IPS-NIHi7 (cell line): Measurements from ENCODE around the gene CTXN1.
"Not testable (repeated sequence)": the region's sequence is repeated elsewhere in the genome, so short reads cannot be mapped to it uniquely, and the experiment has no call there.

Experiments used
- DNase-seq: peaks from one replicate; pipeline ENCODE4 v3.0.0; 2012; ENCODE audit warnings: mixed read lengths; ENCODE audit errors: extremely low spot score

Gene CTXN1

DNA sequence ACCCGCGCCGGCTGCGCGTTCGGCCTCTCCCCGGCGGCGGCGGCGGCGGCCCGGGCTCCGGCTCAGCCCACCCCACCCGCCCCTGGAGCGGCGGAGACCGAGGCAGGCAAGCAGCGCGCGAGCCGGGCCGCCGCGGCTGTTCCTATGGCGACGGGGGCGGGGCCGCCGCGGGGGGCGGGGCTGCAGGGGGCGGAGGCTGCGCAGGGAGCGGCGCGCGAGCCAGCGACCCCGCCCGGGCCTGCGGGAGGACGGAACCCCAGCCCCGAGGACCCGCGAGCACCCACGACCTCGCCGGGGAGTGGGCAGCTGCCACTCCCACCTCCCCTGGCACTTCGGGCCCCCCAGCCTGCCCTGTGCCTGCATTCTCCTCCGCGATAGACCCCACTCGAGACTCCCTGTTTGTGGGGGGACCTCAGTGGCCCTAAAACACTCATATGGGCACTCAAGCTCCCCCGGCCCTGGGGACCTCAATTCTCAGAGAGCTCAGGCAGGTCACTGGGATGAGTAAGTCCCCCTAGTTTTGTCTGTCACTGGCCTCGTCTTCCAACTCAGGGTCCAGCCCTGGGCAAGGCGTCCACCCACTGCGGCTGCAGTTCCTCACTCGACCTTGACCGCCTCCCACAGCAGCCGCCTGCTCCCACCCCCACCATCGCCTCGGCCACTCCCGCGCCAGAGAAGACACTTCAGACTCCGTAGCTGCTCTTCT, at the start of gene CTXN1:
Gene CTXN1, minus strand, starts transcription at position 115 of the 706 bp plus-strand sequence. CDS start 597 bp downstream, outside the sequence.
- peak; percentile 87 for DNase-seq

- no peak for DNase-seq
Measured at GRCh38 chr19:7975037-7975436, 49.1 kb upstream of the CTXN1 start.

- DNase-seq = no peak
Measured at GRCh38 chr19:7973883-7974282, 47.9 kb upstream of the CTXN1 start.

DNA sequence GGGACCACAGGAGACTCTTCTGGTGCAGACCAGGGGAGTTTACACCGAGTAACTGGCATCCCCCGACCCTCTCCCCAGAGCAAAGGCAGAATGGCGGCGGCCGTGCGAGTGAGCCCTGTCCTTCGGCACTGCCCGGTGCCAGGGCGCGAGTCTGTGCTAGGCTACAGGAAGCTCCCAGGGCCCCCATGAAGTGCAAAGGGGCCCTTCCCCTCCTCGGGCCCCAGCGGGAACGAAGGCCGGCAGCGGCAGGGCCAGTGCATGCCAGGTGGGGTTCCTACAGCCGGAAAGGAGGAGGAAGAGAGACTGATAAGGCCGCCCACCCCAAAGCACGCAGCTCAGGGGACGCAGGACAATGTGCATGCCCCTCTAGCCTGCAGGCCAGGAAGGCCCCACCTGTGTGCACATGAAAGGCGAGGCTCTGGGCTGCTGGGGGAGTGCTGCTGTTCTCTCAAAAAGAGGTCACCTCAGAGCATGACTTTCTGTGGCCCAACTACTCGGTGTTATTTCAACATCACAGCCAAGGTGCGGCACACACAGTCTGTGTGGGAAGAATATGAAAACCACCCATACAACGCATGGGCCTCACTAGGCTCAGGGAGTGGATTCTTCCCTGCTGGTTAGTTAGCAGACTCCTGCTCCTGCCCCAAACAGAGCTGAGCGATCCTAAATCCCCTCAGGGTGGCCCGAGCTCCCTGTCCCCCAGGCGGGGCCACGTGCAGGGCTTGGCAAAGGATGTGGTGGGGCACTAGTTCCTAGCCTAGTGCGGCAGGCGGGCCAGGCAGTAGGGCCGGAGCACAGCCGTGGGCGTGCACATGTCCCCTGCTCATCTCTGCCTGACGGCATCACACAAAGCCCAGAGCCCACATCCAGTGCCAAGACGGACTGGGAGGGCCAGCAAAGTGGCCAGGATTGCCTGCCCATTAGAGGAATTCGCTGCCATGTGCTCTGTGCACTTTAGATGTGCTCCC, 45.9 kb upstream of the CTXN1 start:
- no peak for DNase-seq

- DNase-seq = peak; percentile 88
Measured at GRCh38 chr19:7970716-7971448, 44.9 kb upstream of the CTXN1 start.

- peak; percentile 56 for DNase-seq
Measured at GRCh38 chr19:7969555-7969939, 43.6 kb upstream of the CTXN1 start.

- DNase-seq = no peak
Measured at GRCh38 chr19:7968796-7969554, 43.0 kb upstream of the CTXN1 start.

DNA sequence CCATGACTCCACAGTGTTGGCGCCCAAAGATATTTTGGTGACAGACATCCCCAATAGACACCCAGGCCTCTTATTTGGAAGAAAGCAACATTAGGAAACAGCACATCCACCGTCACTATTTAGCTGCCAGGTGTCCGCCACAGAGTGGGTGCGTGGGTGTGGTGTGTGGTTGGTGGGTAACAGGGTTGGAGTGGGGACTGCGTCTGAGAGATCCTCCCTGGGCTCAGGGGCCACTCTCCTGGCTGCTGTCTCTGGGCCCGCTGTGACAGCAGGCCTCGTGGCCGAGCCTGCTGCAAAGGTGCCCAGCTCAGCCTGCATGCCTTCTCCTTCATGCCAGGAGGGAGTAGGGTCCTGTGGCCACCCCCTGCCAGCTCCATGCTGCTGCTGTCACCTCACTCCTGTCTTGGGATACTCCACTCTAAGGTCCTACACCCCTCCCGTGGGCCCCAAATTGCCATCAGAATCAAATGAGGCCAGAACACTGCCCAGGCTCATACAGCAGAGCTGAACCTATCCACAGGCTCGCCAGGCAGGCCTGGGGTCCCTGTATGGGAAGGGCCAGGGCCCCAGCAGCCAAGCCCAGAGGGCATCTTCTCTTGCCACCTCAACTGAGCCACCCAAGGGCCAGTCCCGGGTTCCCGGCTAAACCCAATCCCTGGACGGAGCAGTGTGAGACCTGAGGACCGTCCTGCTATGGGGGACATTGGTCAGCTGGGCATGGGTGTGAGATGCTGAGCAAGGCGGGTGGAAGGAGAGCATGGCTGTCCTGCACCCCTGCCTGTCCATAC, 42.3 kb upstream of the CTXN1 start:
- no peak for DNase-seq

DNA sequence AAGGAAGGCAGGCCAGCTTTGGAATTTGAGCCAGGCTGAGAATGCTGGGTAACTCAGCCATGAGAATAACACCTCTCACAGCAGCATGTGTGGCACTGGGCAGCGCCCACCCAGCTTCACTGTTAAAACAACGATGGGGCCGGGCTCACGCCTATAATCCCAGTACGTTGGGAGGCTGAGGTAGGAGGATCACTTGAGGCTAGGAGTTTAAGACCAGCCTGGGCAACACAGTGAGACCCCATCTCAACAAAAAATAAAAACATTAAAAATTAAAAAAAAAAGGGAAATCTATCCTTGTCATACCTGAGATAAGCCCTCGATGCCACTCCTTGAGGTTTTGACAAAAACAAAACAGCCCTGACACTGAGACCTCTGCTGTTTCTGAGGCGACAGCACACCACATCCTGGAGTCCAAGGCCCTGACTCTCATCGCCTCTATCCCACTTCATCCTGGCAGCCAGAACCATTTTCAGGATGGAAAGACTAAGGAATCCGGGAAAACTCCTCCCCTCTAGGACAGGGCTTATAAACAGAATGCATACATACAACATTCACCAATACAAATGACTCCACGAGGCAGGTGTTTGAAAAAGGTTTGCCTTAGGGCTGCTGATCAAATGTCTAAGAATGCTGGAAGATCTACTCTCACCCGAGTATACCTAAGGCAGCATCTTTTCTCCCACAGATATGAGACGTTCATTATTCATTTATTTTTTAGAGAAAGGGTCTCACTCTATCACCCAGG, 40.2 kb upstream of the CTXN1 start:
- no peak for DNase-seq

DNA sequence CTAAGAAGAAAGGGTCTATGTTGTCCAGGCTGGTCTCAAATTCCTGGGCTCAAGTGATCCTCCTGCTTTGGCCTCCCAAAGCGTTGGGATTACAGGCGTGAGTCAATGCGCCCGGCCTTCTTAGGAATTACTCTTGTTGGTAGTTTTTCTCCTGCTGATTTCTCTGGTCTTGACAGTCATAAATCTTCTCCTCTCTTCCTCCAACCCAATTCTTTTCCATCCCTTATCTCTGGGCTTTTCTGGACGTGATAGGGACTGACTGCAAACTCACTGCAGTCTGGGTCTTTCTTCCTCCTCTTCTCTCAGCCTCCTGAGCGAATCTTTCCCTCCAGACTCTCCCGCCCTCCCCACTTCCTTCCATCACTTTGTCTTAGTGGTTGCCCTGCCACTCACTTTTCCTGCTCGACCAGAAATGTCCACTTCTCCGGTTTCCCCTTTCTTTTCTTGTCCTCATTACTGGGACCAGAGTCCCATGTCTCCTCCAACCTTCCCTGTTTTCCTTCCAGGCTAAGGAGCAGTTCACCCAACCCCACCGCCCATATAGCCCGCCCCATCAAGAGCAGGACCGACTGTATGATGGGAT, 39.4 kb upstream of the CTXN1 start:
- no peak for DNase-seq

DNA sequence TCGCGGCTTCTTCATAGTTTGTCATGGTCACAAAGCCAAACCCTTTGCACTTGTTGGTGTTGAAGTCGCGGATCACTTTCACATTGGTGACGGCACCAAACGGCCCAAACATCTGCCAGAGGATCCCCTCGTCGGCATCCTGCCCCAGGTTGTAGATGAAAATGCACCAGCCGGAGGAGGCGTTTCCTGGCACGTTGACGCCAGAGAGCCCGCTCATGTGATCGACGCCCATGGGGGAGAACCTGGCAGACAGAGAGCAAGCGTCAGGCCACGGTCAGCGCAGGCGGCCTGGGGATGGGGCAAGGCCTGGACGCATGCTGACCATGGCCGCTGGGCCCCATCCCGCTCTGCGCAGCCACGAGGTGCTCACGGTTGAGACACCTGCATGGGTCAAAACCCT, 37.6 kb upstream of the CTXN1 start:
- DNase-seq = no peak

- DNase-seq = no peak
Measured at GRCh38 chr19:7962644-7963268, 36.8 kb upstream of the CTXN1 start.

GRCh38 chr19:7961920-7962626, 36.1 kb upstream of the CTXN1 start:
- no peak for DNase-seq

DNA sequence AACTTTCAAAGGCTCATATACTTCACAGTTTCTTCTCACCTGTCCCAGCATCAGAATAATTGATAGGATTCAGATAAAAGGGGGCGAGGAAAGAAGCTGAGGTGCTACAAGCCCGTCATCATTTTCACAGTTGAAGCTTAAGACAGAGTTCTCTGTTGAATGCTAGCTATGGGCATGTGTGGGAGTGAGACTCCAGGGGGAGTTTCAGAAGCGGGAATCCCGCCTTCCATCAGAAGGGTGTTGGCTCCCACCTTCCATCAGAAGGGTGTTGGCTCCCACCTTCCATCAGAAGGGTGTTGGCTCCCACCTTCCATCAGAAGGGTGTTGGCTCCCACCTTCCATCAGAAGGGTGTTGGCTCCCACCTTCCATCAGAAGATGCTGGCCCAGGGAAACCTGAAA, 35.1 kb upstream of the CTXN1 start:
- DNase-seq = not testable (repeated sequence)

DNA sequence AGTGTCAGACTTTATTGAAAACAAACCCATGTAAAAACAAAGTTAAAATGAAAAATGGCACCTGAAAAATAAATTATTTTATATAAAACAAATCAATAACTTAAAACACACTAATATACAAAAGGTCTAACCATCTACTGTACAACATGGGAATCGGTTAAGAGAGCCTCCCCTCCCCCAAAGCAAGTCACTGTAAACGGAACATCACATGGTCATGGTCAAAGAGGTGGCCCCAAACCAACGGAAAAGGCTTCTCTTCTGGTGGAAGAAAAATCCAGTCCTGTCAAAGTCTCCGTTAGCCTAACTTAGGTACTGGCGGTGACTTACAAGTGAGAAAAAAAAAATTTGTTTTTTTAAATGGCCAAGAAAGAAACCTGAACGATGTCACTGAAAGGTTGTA, 33.3 kb upstream of the CTXN1 start:
- no peak for DNase-seq

- no peak for DNase-seq
Measured at GRCh38 chr19:7955696-7956095, 29.8 kb upstream of the CTXN1 start.

- DNase-seq = no peak
Measured at GRCh38 chr19:7953576-7953975, 27.6 kb upstream of the CTXN1 start.

GRCh38 chr19:7953060-7953459, 27.1 kb upstream of the CTXN1 start:
- DNase-seq = no peak
